Measurements from ENCODE around the gene TRPT1. TPM values are rescaled to one million over a fixed set of nuclear protein-coding genes. Genes with fewer than 3 reads are reported as not detected.

Gene TRPT1
- total and polyA plus RNA-seq, 2 experiments from 2014 or later: 50.7 to 66.0 TPM

GRCh38 chr11:64218628-64219353 lies 7.2 kb downstream of the TRPT1 start:
- Histone ChIP-seq H3K4me2 (ENCODE audit: unreplicated experiment) (no peak overlapping the region), H3K4me3 (no peak overlapping the region), H3K27me3 (replicated peaks; ENCODE audit: insufficient read depth) (no peaks in the 10 kb centered on the region), H3K36me3 (ENCODE audit: low read depth) (no peaks in the 10 kb centered on the region), H3F3A (ENCODE audit: insufficient read depth) (peaks cover 15% of the 10 kb centered on the region), H3K4me1 (ENCODE audit: insufficient read depth) (peaks cover 11% of the 10 kb centered on the region), H3K9me3 (ENCODE audit: low read depth) (no peaks in the 10 kb centered on the region), H3K9me2 (ENCODE audit: insufficient read depth) (no peaks in the 10 kb centered on the region), H3K9ac (no peak overlapping the region), H4K20me1 (ENCODE audit: insufficient read depth) (no peaks in the 10 kb centered on the region), H2AFZ (no peak overlapping the region), H3K79me2 (ENCODE audit: insufficient read depth) (no peaks in the 10 kb centered on the region), H3K27ac (no peak overlapping the region)
- in situ Hi-C loops (cut with MboI): no loop called here
- no peak for DNase-seq
- no peak for TF ChIP-seq EZH2phosphoT487 (IDR thresholded peaks at IDR 0.05; ENCODE audit: insufficient read depth, low read depth)
- TF ChIP-seq EZH2 (IDR thresholded peaks at IDR 0.05; ENCODE audit: insufficient read depth, poor library complexity, severe bottlenecking): no peak
- WGBS, 2 experiments (ENCODE audit: low coverage in 1 of 2, low lambda C conversion rate in 2 of 2, missing lambda C conversion rate in 2 of 2): 74 to 78% methylated on average over 11 of the region's 11 CpGs

GRCh38 chr11:64216879-64217278 lies 9.1 kb downstream of the TRPT1 start:
- in situ Hi-C loops (cut with MboI): no loop called here
- Histone ChIP-seq H3K4me1 (ENCODE audit: insufficient read depth) (peaks cover 11% of the 10 kb centered on the region), H3K9ac (no peak overlapping the region), H3K36me3 (ENCODE audit: low read depth) (no peaks in the 10 kb centered on the region), H4K20me1 (ENCODE audit: insufficient read depth) (no peaks in the 10 kb centered on the region), H3K27ac (no peak overlapping the region), H3K9me2 (ENCODE audit: insufficient read depth) (no peaks in the 10 kb centered on the region), H3K27me3 (replicated peaks; ENCODE audit: insufficient read depth) (no peaks in the 10 kb centered on the region), H3K4me3 (no peak overlapping the region), H3K79me2 (ENCODE audit: insufficient read depth) (no peaks in the 10 kb centered on the region), H2AFZ (no peak overlapping the region), H3F3A (ENCODE audit: insufficient read depth) (peaks cover 18% of the 10 kb centered on the region), H3K9me3 (ENCODE audit: low read depth) (no peaks in the 10 kb centered on the region), H3K4me2 (ENCODE audit: unreplicated experiment) (no peak overlapping the region)
- no peak for DNase-seq
- 85 to 86% methylated on average over 6 of the region's 6 CpGs for WGBS, 2 experiments (ENCODE audit: low coverage in 1 of 2, low lambda C conversion rate in 2 of 2, missing lambda C conversion rate in 2 of 2)
- no peak for TF ChIP-seq EZH2phosphoT487 (IDR thresholded peaks at IDR 0.05; ENCODE audit: insufficient read depth, low read depth)
- TF ChIP-seq EZH2 (IDR thresholded peaks at IDR 0.05; ENCODE audit: insufficient read depth, poor library complexity, severe bottlenecking): no peak

DNA sequence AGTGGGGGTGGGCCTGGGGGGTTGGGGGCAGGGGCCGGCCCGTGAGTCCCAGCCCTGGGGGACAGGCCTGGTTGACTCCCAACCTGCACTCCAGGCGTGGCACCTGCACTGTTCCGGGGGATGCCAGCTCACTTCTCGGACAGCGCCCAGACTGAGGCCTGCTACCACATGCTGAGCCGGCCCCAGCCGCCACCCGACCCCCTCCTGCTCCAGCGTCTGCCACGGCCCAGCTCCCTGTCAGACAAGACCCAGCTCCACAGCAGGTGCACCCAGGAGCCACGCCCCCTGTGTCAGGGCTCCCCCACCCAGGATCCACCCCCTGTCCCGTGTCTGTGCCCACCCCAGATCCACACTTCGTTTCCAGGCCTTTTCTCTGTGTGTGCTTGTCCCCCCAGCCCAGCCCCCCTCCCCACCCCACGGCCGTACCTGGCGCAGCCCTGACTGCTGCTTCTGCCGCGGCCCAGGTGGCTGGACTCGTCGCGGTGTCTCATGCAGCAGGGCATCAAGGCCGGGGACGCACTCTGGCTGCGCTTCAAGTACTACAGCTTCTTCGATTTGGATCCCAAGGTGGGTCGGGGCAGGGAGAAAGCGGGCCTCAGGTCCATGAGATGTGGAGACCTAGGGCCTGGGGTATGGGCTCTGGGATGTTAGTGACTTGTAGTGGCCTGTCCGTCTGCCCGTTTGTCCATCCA lies 14.7 kb downstream of the TRPT1 start:
- Histone ChIP-seq H3K27me3 (replicated peaks; ENCODE audit: insufficient read depth) (no peaks in the 10 kb centered on the region), H3F3A (ENCODE audit: insufficient read depth) (peaks cover 18% of the 10 kb centered on the region), H3K9me3 (ENCODE audit: low read depth) (no peaks in the 10 kb centered on the region), H3K9ac (no peak overlapping the region), H3K4me3 (no peak overlapping the region), H3K27ac (no peak overlapping the region), H3K4me2 (ENCODE audit: unreplicated experiment) (no peak overlapping the region), H2AFZ (no peak overlapping the region), H3K9me2 (ENCODE audit: insufficient read depth) (no peaks in the 10 kb centered on the region), H3K36me3 (ENCODE audit: low read depth) (no peaks in the 10 kb centered on the region), H3K4me1 (ENCODE audit: insufficient read depth) (peaks cover 21% of the 10 kb centered on the region), H4K20me1 (ENCODE audit: insufficient read depth) (no peaks in the 10 kb centered on the region), H3K79me2 (ENCODE audit: insufficient read depth) (no peaks in the 10 kb centered on the region)
- in situ Hi-C loops (cut with MboI): no loop called here
- no peak for TF ChIP-seq EZH2phosphoT487 (IDR thresholded peaks at IDR 0.05; ENCODE audit: insufficient read depth, low read depth)
- no peak for TF ChIP-seq EZH2 (IDR thresholded peaks at IDR 0.05; ENCODE audit: insufficient read depth, poor library complexity, severe bottlenecking)
- 84 to 97% methylated on average over 13 to 30 of the region's 30 CpGs for WGBS, 2 experiments (ENCODE audit: low coverage in 1 of 2, low lambda C conversion rate in 2 of 2, missing lambda C conversion rate in 2 of 2)
- DNase-seq: no peak

- Histone ChIP-seq H2AFZ (no peak overlapping the region), H3K79me2 (ENCODE audit: insufficient read depth) (no peaks in the 10 kb centered on the region), H3K4me3 (no peak overlapping the region), H3K9me2 (ENCODE audit: insufficient read depth) (no peaks in the 10 kb centered on the region), H3K9me3 (ENCODE audit: low read depth) (no peaks in the 10 kb centered on the region), H3K4me2 (ENCODE audit: unreplicated experiment) (no peak overlapping the region), H4K20me1 (ENCODE audit: insufficient read depth) (no peaks in the 10 kb centered on the region), H3K9ac (no peak overlapping the region), H3K36me3 (ENCODE audit: low read depth) (no peaks in the 10 kb centered on the region), H3K27me3 (replicated peaks; ENCODE audit: insufficient read depth) (no peaks in the 10 kb centered on the region), H3K27ac (no peak overlapping the region), H3F3A (ENCODE audit: insufficient read depth) (peaks cover 20% of the 10 kb centered on the region), H3K4me1 (ENCODE audit: insufficient read depth) (peaks cover 19% of the 10 kb centered on the region)
- TF ChIP-seq EZH2phosphoT487 (IDR thresholded peaks at IDR 0.05; ENCODE audit: insufficient read depth, low read depth) (no peak), EZH2 (IDR thresholded peaks at IDR 0.05; ENCODE audit: insufficient read depth, poor library complexity, severe bottlenecking) (no peak)
- in situ Hi-C loops (cut with MboI): no loop called here
- no peak for DNase-seq
- WGBS, 2 experiments (ENCODE audit: low coverage in 1 of 2, low lambda C conversion rate in 2 of 2, missing lambda C conversion rate in 2 of 2): 94 to 96% methylated on average over 18 to 24 of the region's 24 CpGs
These were observed 15.5 kb downstream of the TRPT1 start for GRCh38 chr11:64210301-64211020.

Measured in GM23248 (cell line).